Activated B cell treated with CpG ODN at 0.5 μM for 24 hours (primary cell): ENCODE data around the gene SLC39A13. TPM values are rescaled to one million over a fixed set of nuclear protein-coding genes. Genes with fewer than 3 reads are reported as not detected.
A peak's percentile ranks its signal among the peaks of the same experiment; 100 is the strongest.

ENCODE experiments used
- ATAC-seq: fragments of 200-7000 bp; cut with Tn5 transposase; one replicate; pipeline ENCODE4 v1.10.0; 2021; ENCODE audit warnings: low read depth, mild to moderate bottlenecking, moderate library complexity
- CTCF ChIA-PET: fragments of 350-600 bp; sonication (Branson Sonifier 250); formaldehyde crosslinking; loops from one replicate; lab custom pipeline; 2021; ENCODE audit warnings: antibody characterized with exemption; lab: Charles Lee
- POLR2A ChIA-PET: fragments of 350-600 bp; sonication (Branson Sonifier 250); formaldehyde crosslinking; loops from one replicate; lab custom pipeline; 2021; ENCODE audit warnings: antibody characterized with exemption; lab: Charles Lee
- DNase-seq: peaks from one replicate; pipeline ENCODE4 v3.0.0; 2022
- H3K27ac Mint-ChIP-seq: one replicate; pipeline ENCODE4 v1.8.0; 2020; ENCODE audit warnings: mixed read lengths
- H3K27me3 Mint-ChIP-seq: one replicate; pipeline ENCODE4 v1.8.0; 2021; ENCODE audit warnings: mixed read lengths
- H3K36me3 Mint-ChIP-seq: one replicate; pipeline ENCODE4 v1.8.0; 2021; ENCODE audit warnings: low read depth, mixed read lengths
- H3K4me1 Mint-ChIP-seq: one replicate; pipeline ENCODE4 v1.8.0; 2021; ENCODE audit warnings: mixed read lengths
- H3K4me3 Mint-ChIP-seq: one replicate; pipeline ENCODE4 v1.8.0; 2020; ENCODE audit warnings: mild to moderate bottlenecking, mixed read lengths
- H3K9me3 Mint-ChIP-seq: one replicate; pipeline ENCODE4 v1.8.0; 2020; ENCODE audit warnings: mixed read lengths
- CTCF ChIP-seq: fragments of 200-600 bp; IDR thresholded peaks from one replicate; pipeline ENCODE4 v1.8.0; 2022; ENCODE audit warnings: antibody characterized with exemption, mild to moderate bottlenecking
- intact Hi-C: fragments of 100-400 bp; cut with micrococcal nuclease; formaldehyde crosslinking; loops from one replicate; pipeline ENCODE4 v1.15.1; 2024
- total RNA-seq: library from RNA; stranded (reverse); gene quantifications from 2 replicates; pipeline ENCODE4 v1.2.3, GENCODE V29; 2022

Gene SLC39A13
- total RNA-seq, 1 donor from 2014 or later: 27.5 TPM

GRCh38 chr11:47391077-47391583, 17.3 kb upstream of the SLC39A13 start:
- Mint-ChIP-seq H3K9me3 (no peaks in the 10 kb centered on the region), H3K27me3 (no peaks in the 10 kb centered on the region), H3K4me3 (peak overlapping the region; percentile 45), H3K4me1 (peaks cover 59% of the 10 kb centered on the region), H3K27ac (no peak overlapping the region), H3K36me3 (no peaks in the 10 kb centered on the region)
- DNase-seq: no peak
- CTCF ChIA-PET: interaction anchor here (6.4 kb wide), 1 partner anchor 17 kb away, joined by 41 read pairs; no protein-coding TSS in a partner anchor
- intact Hi-C loops: no loop called here
- peak; percentile 14 for ATAC-seq
- TF ChIP-seq CTCF: no peak
- POLR2A ChIA-PET: interaction anchor here (3.1 to 9.3 kb wide), 3 partner anchors 10 to 18 kb away, joined by 16 to 97 read pairs (median 34); partner anchors contain the start of gene SPI1

- DNase-seq: no peak
- ChIA-PET CTCF (interaction anchor here (6.4 kb wide), 1 partner anchor 18 kb away, joined by 41 read pairs; no protein-coding TSS in a partner anchor), POLR2A (interaction anchor here (0.6 to 9.3 kb wide), 5 partner anchors 10 to 21 kb away, joined by 5 to 97 read pairs (median 16); partner anchors contain the start of gene SPI1)
- TF ChIP-seq CTCF: no peak
- Mint-ChIP-seq H3K4me1 (peaks cover 59% of the 10 kb centered on the region), H3K27me3 (no peaks in the 10 kb centered on the region), H3K36me3 (no peaks in the 10 kb centered on the region), H3K9me3 (no peaks in the 10 kb centered on the region), H3K4me3 (no peak overlapping the region), H3K27ac (peak overlapping the region; percentile 24)
- intact Hi-C loops: loop anchor here (1.0 kb wide), 1 partner anchor 8 kb away; no protein-coding TSS in a partner anchor
- ATAC-seq: no peak
Measured at GRCh38 chr11:47391711-47392432, 16.5 kb upstream of the SLC39A13 start.

GRCh38 chr11:47392546-47393162, 15.7 kb upstream of the SLC39A13 start:
- no peak for TF ChIP-seq CTCF
- Mint-ChIP-seq H3K27ac (peak overlapping the region; percentile 95), H3K27me3 (no peaks in the 10 kb centered on the region), H3K9me3 (no peaks in the 10 kb centered on the region), H3K36me3 (no peaks in the 10 kb centered on the region), H3K4me1 (peaks cover 63% of the 10 kb centered on the region), H3K4me3 (no peak overlapping the region)
- ATAC-seq (no peak), DNase-seq (no peak)
- ChIA-PET POLR2A (interaction anchor here (0.6 to 9.3 kb wide), 12 partner anchors 9 to 625 kb away, joined by 3 to 97 read pairs (median 5); partner anchors contain the start of genes ACP2, DDB2, PSMC3 and SPI1), CTCF (interaction anchor here (1.6 to 6.4 kb wide), 3 partner anchors 14 to 20 kb away, joined by 4 to 41 read pairs (median 6); partner anchors contain the start of gene SPI1)
- intact Hi-C loops: loop anchor here (1.0 kb wide), 1 partner anchor 8 kb away; no protein-coding TSS in a partner anchor

- Mint-ChIP-seq H3K4me1 (peaks cover 67% of the 10 kb centered on the region), H3K27ac (peak overlapping the region; percentile 95), H3K9me3 (no peaks in the 10 kb centered on the region), H3K36me3 (no peaks in the 10 kb centered on the region), H3K27me3 (no peaks in the 10 kb centered on the region), H3K4me3 (peak overlapping the region; percentile 63)
- POLR2A ChIA-PET: interaction anchor here (0.5 to 9.3 kb wide), 17 partner anchors 8 to 624 kb away, joined by 3 to 97 read pairs (median 5); partner anchors contain the start of genes ACP2, DDB2, PSMC3 and SLC39A13
- intact Hi-C loops: loop anchor here (1.0 kb wide), 3 partner anchors 15 to 33 kb away; partner anchors contain the start of genes PSMC3, SLC39A13 and SPI1
- CTCF ChIA-PET: interaction anchor here (1.6 to 6.4 kb wide), 3 partner anchors 15 to 19 kb away, joined by 4 to 41 read pairs (median 6); partner anchors contain the start of gene SPI1
- no peak for TF ChIP-seq CTCF
- ATAC-seq: no peak
- no peak for DNase-seq
Measured at GRCh38 chr11:47393163-47394049, 15.0 kb upstream of the SLC39A13 start.
